Measurements from ENCODE around the gene LYZL2. TPM values are rescaled to one million over a fixed set of nuclear protein-coding genes. Genes with fewer than 3 reads are reported as not detected.
"Not testable (repeated sequence)": the region's sequence is repeated elsewhere in the genome, so short reads cannot be mapped to it uniquely, and the experiment has no call there.

LYZL2 gene
- total RNA-seq, 1 experiment from 2014 or later = not detected

- peak; percentile 68 for DNase-seq (ENCODE audit: low read depth)
Observed at GRCh38 chr10:30639946-30640786, 10.6 kb upstream of the LYZL2 start.

DNA sequence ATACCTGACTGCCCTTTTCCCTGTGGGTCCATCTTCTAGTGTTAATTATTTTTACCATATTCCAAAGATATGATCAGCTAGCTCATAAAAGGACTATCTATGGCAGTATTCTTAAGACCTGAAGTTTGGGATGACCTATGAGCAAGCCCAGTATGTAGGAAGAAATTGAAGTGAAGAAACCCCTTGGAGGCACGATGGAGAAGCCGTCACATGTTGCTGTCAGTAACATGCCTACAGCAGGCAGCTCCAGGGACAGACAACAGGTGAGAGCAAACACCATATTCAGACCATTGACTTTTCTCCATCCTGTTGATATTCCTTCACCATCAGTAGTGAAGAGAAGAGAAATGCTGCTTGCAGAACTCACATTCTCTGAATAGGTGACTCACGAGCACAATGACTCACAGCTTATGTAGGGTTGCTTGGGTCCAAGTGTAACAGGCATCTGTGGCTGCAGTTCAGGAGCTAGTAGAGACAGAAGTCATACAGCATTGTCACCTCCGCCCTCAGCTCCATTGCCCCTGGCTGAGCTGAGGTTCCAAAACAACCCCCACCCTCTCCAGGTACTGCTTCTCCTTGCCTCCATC lies 8.4 kb upstream of the LYZL2 start:
- peak; percentile 90 for DNase-seq (ENCODE audit: low read depth)

DNA sequence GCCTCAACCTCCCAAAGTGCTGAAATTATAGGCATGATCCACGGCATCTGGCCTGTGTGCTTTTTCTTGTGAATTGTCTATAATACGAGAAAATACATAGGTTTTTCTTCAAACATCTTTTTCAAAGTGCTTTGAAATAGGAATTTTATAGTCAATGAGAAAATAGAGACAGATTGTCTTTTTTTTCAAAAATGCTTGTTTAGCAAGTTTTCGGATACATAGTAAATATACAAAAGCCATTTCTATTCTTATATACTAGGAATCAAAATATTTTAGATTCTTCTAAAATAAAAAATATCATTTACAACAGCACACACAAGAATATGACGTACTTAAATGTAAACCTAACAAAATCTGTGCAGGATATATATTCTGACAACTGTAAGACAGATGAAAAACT lies 1.6 kb upstream of the LYZL2 start:
- DNase-seq (ENCODE audit: low read depth) = no peak

- no peak for DNase-seq (ENCODE audit: low read depth)
Observed at GRCh38 chr10:30630571-30630970, 1.0 kb upstream of the LYZL2 start.

DNA sequence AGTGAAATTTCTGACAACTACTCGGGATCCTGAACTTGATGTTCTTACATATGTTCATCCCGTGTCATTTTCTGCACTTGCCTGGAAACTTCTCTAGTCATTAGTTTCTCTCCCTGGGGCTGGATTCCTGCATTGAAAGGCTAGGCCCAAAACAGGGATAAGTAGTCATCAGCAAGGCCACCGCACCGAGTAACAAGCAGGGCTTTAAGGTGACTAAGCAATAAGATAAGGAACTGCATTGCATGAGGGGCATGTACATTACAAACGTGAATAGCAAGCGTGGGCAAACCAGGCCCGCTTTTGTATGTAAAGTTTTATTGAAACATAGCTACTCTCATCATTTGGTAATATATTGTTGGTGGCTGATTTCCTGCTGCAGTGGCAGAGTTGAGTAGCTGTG lies 977 bp downstream of the LYZL2 start:
- not testable (repeated sequence) for DNase-seq (ENCODE audit: low read depth)

DNA sequence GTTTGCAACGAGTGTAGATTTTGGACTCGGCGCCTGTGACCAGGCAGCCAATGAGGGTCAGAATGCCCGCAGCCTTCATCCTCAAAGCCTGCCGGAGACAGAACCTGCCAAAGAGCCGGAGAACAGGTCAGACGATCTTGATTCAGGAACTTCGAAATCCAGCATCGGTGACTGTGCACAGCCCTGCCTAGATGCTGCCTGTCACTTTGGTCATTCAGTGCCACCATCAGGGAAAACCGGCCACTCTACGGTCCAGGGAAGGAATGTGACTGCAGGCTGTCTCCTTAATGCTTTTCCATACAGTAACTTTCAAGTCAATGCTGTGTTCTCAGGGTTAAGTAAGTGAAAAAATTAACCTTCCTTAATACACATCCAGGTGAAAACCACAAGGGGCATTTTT lies 2.7 kb downstream of the LYZL2 start:
- DNase-seq (ENCODE audit: low read depth) = not testable (repeated sequence)

DNA sequence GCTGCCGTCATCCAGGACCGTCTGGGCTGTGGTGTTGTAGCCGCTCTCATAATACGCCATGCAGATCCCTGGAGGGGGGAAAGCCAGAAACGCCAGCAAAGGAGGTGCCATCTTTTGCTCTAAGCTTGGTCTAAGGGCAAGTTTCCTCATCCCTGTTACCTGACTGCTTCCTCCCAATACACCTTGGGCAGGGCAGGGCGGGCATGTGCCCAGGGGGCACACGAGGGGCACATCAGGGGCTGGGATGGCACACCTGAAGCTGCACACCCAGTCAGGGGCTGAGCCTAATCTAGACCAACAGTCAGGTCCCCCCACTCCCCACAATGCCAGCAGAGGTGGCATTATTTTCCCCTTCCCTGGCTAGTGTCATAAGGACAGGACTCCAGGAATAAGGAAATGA lies 3.4 kb downstream of the LYZL2 start:
- DNase-seq (ENCODE audit: low read depth) = not testable (repeated sequence)

- no peak for DNase-seq (ENCODE audit: low read depth)
Observed at GRCh38 chr10:30625080-30625479, 4.5 kb downstream of the LYZL2 start.

- DNase-seq (ENCODE audit: low read depth) = no peak
Observed at GRCh38 chr10:30619966-30620365, 9.6 kb downstream of the LYZL2 start.

GRCh38 chr10:30617070-30617469 lies 12.5 kb downstream of the LYZL2 start:
- no peak for DNase-seq (ENCODE audit: low read depth)

- not testable (repeated sequence) for DNase-seq (ENCODE audit: low read depth)
Observed at GRCh38 chr10:30611041-30611440, 18.5 kb downstream of the LYZL2 start.

DNA sequence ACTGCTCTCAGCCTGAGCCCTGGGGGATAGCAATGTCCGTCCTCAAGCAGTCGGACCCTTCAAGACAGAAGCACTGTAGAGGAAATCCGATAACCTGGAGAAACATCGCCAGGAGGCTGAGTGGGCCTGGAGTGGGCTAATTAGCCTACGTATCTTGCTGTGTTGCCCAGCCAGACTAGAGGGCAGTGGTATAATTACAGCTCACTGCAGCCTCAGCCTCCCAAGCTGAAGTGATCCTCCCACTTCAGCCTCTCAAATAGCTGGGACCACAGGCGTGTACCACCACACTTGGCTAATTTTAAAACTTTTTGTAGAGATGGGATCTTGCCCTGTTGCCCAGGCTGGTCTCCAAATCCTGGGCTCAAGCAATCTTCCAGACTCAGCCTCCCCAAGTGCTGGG lies 21.7 kb downstream of the LYZL2 start:
- DNase-seq (ENCODE audit: low read depth) = no peak

DNA sequence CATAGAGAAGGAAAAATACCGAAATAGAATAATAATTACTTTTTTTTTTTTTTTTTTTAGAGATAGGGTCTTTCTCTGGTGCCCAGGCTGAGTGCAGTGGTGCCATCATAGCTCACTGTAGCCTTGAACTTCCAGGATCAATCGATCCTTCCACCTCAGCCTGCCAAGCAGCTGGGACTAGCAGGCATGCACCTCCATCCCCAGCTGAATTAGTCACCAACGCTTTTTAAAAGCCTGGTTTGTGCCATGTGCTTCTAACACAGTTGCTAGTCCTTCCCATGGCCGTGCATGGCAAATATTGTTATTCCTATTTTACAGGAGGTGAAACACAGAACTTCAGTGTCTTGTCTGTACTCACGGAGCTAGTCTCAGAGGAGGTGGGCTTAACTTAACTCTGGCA lies 23.2 kb downstream of the LYZL2 start:
- peak; percentile 9 for DNase-seq (ENCODE audit: low read depth)

GRCh38 chr10:30605341-30606121 lies 24.0 kb downstream of the LYZL2 start:
- DNase-seq (ENCODE audit: low read depth) = not testable (repeated sequence)

GRCh38 chr10:30603589-30603988 lies 26.0 kb downstream of the LYZL2 start:
- DNase-seq (ENCODE audit: low read depth) = no peak

- no peak for DNase-seq (ENCODE audit: low read depth)
Observed at GRCh38 chr10:30602747-30603146, 26.8 kb downstream of the LYZL2 start.

GRCh38 chr10:30600005-30600404 lies 29.5 kb downstream of the LYZL2 start:
- no peak for DNase-seq (ENCODE audit: low read depth)

DNA sequence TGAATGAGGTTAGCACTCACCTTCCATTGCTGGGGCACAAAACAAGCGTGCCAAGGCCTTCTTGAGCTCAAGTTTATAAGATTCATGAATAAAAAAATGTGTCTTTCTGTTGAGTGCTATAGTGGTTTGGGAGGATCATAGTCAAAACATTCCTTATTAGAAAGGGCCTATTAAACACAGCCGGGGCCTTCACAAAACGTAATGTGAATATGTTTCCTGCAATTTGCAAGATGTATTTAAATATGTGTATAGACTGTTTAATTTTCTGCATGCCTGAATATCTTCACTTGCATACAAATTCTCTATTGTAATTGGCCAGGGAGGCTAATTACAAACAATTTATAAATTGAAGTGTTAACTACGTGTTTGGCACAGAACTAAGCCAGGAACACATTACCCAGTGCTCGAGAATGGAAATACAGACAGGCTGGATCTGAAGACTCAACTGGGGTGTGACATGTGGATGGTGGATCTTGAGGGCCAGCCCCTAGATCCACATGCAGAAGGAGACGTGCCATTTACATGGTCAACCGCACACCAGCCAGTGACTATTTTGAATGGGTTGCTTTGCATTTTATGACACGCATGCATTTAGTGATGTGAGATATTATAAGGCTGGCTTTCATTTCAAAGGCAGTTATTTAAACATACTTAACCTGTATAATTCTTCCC lies 31.3 kb downstream of the LYZL2 start:
- DNase-seq (ENCODE audit: low read depth) = no peak

DNA sequence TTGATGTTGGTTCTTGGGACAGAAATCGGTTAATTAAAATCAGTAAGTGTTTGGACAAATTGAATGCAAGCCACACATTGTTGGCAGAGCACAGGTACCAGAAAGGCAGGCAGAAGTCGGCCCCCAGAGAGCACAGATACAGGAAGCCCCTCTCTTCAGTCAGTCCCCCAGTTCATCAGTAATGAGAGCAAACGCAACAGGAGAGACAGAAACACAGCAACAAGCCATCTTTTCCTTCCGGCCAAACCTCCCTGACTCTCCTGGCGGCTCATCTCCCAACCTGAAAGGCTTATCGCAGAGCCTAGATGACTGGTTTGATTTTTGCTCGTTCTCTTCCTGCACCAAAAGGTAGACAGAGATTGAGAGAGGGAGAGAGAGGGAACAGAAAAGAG lies 32.1 kb downstream of the LYZL2 start:
- DNase-seq (ENCODE audit: low read depth) = not testable (repeated sequence)

DNA sequence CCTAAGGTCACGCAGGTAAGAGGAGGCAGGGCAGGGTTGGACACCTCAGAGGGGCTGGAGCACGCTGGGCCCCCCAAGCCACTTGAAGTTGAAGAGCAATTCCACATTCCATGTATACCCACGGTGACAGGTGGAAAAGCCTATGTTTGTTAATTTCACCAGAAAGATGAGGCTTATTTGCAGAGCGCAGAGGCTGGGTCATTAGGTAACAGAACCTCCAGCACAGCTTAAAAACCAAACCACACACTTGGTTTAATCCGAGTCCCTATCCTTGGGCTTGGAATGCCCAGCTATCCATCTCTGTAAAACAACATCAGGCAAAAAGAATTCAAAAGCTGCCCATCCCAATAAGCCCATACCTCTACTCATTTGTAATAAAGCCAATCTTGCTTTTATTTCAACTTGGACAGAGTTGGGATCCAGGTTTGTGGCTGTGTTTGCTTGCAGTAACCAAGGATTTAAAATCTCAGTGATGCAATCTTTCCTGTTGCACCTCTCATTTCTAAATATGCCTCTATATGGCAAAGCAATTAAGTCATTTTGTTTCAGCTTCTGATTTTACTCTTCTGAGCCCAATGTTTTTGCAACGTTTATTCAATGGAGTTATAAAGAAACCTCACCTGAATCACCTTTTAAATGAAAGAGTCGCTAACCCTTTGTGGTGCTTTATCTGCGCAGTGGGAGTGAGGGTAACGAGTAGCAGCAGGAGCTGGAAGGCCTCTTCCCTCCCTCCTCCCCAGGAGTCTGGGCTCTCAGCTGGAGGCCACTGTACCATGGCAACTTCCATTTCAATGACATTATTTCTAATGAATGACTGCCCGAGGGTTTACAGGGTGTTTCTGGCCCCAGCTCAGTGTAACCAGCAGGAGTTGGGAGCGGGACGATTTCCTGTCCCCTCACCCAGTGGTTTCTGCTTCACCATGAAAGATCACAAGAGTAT lies 32.8 kb downstream of the LYZL2 start:
- DNase-seq (ENCODE audit: low read depth) = not testable (repeated sequence)

- DNase-seq (ENCODE audit: low read depth) = no peak
Observed at GRCh38 chr10:30596013-30596412, 33.5 kb downstream of the LYZL2 start.
